GM19238 (cell line): ENCODE data around the gene ENOX2.
"Not testable (repeated sequence)": the region's sequence is repeated elsewhere in the genome, so short reads cannot be mapped to it uniquely, and the experiment has no call there.

ENCODE experiments used
- DNase-seq: peaks from one replicate; pipeline ENCODE4 v3.0.0; 2011; ENCODE audit warnings: low spot score; ENCODE audit not compliant: insufficient read length

The ENOX2 gene

DNA sequence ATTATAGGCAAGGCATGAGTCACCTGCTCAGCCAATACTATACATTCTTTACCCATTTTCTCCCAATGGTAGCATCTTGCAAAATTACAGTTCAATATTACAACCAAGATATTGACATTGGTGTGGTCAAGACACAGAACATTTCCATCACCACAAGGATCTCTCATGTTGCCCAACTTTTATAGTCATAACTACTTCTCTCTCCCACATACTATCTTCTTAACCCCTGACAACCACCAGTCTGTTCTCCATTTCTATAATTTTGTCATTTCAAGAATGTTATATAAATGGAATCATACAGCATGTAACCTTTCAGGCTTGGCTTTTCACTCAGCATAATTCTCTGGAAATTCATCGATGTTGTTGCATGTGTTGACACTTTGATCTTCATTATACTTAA is 144.9 kb downstream of the ENOX2 start:
- no peak for DNase-seq

DNA sequence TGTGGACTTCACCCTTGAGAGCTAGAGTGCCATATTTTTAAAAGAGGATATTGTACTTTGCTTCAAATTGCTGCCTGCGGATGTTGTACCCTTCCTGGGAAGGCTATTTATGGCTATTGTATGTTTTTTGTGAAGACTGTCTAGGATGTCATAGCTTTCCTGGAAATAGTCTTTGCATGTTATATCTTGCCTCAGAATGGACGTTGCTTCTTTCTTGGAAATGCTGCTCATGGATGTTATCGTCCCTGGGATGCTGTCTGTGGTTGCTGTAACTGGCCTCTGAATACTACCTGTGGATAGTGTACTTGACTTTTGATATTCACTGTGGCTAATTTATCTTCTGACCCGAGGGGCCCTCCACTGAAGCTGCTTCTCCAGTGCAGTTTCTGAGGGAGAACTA is 146.8 kb downstream of the ENOX2 start:
- DNase-seq, result no peak

DNA sequence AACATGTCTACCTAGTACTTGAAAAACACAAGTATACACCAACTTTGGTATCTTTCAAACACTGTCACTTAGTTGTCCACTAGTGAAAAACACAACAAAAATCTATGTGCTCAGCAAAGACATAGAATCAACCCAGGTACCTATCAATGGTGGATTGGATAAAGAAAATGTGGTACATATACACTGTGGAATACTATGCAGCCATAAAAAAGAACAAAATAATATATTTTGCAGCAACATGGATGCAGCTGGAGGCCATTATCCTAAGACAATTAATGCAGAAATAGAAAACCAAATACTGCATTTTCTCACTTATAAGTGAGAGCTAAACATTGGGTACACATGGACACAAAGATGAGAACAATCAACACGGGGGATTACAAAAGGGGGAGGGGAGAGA is 148.7 kb downstream of the ENOX2 start:
- DNase-seq, result no peak

DNA sequence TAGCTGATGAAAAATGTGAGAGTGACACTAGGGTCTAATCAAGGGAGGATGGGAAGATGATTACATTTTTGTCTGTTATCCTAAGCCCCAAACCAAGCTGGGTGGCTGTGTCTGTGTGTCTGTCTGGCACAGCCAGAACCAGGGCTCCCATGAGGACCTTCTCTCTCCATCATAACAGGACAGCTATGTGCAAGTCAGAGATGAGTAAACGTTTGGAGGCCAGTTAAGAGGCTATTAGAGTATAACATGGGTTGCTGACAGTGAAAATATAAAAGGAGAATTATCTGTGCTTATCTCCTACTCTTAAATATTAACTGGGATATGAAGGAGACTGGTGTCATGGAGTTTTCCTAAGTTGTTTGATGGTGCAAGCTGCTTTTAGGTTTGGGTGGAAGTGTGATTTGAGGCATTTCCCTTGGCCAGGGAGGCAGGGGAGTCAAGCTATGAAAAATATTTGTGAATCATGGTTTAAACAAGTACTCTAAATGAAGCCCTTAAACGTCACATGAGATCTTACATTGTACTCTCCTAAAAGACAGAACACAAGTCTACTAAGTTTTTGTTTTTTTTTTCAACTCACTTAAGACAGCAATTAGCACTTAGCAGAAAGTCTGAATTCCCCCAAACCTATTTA is 156.2 kb downstream of the ENOX2 start:
- no peak for DNase-seq

DNA sequence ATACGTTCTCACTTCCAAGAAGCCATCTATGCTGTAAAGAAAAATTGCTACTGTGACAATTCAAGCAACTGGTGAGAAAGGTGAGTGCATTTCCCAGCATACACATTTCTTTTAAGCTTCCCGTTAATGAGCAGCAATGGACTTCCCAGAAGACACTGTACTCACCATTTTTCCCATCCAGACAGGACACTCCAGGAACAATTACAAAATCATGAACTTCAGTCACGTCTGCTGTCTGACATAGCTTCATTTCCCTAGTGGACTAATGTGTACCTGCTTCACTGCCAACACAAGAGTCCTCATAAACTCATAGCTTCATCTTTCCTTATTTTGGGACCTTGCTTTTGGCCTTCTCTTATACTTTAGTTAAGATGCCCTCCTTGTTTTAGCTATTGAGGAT is 156.9 kb downstream of the ENOX2 start:
- DNase-seq, result no peak

DNA sequence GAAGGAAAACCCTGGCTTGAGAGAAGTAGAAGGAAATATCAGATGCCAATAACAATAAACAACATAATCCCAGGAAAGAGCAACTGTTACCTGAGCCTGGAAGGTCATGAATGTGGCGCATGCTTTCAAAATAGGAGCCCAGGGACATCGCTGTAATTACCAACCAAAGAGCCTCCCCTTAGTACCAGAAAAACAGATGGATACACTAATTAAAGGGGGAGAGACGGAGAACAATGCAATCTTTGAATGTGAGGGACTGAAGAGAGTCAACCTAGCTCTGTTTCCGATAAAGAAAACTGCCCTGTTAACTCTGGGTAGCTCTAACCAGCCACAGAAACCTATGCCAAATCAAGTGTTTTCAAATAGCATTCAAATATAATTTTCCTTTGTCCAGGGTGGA is 161.4 kb downstream of the ENOX2 start:
- no peak for DNase-seq

DNA sequence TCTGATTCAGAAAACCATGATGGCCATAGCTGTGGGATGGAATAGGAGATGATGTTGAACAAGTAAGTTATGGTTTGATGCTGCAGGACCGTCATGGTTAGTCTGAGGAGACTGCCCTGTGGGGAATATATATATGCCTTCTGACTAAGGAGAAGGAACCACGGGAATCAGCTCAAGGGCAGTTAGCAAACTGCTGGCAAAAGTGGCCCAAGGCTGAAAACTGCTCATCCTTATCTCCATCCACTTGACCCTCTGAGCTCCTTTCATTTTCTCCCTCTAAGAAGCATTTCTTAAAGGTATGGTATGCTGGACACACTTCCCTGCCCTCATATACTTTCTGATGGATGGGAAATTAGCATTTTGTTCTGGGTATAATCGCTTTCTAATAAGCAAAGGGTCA is 161.9 kb downstream of the ENOX2 start:
- DNase-seq, result no peak

DNA sequence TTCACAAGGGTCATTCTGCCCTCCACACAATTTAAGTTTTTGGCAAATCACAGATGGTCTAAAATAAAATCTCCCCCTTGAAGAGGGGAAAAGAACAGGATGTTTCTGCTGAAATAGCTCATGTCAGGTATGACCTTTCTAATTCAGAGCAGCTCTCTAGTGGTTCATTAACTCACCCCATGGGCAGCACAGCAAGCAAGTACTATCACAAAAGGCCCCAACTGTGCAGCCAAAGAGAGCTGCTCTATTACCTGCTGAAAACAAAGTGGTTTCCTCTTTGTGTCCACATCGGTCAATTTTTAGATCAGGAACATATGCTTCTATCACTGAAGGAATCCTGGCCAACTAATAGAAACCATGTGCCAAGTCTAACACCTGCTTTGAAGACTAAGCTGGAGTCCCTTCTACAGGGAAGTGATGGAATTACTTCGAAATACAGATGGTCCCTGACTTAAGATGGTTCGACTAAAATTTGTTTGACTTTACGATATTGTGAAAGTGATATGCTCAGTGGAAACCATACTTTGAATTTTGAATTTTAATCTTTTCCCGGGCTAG is 164.3 kb downstream of the ENOX2 start:
- no peak for DNase-seq

DNA sequence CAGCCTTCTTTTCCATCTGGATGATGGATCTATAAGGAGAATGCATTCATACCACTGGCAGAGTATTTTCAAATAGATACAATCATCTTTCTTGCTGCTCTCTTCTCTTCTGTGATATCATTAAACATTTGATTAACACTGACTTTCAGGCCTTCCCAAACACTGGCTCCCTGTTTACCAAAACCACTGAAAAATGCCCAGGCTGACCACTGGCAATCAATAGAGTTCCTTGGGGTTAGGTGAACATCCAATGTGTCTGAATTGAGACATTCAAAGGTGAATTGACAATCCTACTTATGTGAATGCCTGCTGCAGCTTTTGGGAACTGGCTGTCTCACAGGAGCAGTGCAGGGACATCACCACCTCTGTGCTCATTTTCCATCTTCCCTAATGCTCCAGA is 168.3 kb downstream of the ENOX2 start:
- no peak for DNase-seq

DNA sequence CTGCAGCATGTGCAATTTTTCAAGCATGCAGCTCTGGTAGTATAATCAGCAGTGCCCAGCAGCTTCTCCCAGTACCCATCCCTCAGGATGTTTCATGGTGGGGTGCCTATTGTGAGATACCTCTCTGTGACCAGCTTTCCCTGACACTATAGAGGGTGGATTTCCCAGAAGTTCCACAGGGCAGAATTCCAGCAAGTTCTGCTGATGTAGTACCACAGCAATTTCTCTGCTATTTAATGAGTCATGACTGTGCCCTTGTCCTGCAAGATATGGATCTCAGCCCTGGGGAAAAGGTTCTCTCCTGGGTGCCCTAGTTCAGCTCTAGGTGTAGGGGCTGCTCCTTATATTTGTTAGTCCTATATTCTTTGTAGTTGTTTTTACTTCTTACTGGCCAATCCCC is 174.8 kb downstream of the ENOX2 start:
- no peak for DNase-seq

DNA sequence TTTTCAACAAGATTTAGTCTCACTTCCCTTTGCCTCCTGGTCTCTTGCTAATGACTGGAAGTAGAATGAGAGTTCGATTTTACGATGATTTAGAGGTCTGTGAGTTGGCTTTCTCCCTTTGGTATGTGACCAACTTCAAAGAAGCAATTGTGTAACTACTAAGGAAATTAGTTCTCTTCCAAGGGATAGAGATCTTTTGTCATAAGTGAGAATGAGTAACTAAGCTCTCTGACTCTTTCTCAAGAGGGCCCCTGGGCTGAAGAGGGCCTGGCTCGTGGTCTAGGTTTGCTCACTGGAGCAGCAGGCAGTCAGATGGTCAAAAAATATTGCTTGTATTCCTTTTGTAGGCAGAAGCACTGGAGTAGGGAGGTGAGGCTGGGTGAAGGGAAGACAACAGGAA is 176.3 kb downstream of the ENOX2 start:
- no peak for DNase-seq

DNA sequence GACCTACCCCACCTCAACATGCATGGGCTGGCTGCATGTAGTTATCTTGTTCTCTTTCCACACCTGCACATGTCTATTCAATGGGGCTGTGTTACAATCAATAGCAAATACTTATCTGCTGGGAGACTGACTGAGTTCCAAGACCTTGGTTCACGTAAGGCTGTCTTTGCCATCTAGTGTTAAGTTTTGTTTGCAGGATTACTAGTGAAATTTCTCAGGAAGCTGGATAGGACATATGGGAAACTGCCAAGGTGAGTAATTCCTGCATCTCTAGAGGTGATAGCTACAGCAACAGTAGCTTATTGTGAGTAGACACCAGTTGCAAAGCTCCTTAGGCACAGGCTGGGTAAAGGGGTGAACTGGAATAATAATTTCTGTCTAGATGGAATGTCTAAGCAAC is 177.5 kb downstream of the ENOX2 start:
- no peak for DNase-seq

DNA sequence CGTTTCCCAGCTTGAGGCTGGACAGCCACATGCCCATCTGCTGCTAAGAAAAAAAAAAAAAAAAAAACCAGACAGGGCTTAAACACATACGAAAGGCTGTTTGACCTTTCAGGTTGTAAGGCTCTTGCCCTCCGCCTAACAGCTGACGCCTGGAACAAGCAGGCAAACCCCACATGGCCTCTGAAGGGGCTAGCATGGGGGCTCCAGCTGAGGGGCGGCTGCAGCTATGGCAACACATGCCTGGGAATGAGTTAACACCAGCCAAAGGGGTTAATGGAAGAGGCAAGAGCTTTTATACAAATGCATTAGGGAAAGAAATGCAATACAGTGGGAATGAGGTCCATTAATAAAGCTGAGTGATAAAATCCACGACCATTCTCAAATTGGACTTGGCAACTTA is 183.6 kb downstream of the ENOX2 start:
- DNase-seq, result no peak

DNA sequence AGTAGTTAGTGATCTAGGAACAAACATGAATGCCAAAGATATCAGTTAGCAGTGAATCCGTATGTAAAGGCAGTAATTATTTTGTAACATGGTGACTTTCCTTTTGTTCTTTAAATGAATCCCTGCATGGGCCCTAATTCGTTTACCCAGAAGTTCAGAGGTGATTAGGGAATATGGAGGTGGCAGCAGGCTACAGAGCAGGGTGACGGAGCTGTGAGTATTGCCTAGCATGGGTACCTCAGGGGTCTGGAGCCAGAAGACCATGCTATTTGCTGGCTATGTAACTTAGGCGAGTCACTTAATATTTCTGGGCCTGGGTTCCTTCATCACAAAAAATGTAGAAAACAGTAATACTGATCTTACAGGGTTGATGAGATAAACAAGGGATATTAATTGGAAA is 184.9 kb downstream of the ENOX2 start:
- no peak for DNase-seq

DNA sequence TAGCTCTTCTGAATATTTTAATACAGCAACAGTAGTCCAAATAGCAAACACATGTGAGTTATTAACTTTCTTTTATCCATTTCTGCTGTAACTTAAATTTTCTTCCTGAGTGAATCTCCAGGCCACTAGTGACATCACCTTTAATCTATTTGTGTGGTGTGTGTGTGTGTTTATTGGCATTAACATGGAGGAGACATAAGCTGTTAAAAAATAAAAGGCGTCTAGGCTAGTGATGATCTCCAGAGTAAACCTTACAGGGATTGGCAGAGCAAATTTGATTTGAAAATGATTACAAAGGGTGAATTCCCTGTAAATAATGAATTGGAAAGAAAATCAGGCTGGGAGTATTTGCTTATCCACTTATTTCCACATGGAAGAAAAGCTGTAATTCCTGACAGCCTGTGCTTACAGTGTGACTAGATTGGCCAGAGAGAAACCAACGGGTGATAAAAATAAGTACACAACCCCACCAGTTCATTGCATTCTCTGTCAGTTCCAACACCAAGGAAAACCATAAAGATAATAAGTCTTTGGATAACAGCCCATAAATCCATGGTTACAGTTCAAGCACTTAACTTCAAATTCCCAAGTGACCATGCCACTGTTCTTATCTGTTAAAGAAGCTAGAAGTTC is 186.1 kb downstream of the ENOX2 start:
- DNase-seq, result no peak

DNA sequence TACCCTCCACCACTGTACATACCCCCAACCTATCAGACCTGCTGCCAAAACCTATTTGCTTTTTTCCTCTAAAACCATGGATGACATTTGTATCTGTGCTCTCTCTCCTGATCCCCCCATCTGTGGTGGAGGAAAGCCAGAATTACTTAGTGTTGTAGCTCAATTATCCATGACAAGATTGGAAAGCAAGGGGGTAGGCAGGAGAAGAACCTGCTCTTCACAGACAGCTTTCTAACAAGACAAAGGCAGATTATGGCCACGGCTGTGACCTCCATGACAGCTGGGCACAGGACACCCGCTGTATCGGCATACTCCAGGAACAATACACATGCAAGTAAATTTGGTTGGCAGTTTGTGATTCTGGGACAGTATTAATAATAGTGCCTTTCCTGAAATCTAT is 186.7 kb downstream of the ENOX2 start:
- DNase-seq, result no peak

DNA sequence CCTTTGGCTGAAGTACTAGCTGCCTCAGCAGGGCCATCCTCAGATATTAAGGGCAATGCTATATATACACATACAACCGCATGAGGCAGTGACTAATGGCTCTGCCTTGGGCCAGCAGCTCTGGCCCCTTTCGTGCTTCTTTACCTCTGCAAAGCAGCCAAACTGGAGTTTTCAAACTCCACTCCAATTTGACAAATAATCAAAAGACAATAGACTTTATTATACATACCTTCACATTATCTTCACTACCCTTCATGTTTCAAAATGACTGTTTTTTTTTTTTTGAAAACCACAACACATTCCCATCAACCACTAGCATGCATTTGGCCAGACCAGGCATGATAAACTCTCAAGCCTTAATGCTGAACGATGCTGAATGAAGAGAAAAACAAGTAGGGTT is 187.7 kb downstream of the ENOX2 start:
- DNase-seq, result no peak

DNA sequence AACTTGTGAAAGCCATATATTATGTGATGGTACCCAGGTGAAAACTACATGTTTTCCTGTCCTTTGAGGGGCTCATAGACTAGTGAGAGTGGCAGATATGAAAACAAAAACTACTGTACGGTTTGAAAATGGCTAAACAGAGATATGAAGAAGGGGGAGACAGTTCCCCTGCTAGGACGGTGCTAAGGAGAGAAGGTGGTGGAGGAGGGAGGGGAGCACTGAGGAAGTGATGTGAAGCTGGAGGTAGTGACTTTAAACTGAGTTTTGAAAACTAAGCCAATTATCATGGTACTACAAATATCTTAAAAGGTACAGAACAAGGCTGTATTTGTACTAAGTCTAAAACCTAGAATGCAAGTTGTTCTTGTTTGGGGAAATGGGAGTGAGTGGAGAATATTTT is 188.3 kb downstream of the ENOX2 start:
- DNase-seq, result no peak

DNA sequence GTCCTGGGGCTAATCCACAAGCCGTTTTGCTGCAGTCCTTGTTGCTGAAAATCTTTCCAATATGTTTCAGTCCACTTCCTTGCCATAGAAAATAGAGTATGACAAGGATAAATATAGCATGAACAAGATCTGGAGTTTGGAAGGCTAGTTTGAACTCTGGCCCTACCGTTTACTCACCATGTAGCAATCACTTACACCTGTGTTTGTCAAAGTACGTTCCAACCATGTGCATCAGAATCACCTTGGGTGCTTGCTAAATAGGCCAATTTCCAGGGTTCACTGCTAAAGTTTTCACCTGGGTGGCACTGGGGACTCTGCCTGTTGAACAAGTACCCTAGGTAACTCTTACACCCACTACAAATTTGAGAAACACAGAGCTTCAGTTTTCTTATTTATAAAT is 188.9 kb downstream of the ENOX2 start:
- no peak for DNase-seq

DNA sequence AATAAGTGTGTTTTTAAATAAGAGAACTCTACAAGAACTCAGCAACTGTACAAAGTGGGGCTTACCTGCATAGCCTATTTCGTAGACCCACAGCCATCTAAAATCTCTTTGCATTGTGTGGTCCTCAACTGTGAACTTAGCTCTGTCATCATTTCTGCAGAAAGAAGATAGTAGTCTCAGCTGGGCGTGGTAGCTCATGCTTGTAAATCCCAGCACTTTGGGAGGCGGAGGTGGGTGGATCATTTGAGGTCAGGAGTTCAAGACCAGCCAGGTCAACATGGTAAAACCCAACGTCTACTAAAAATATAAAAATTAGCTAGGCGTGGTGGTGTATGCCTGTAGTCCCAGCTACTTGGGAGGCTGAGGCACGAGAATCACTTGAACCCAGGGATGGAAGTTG is 193.8 kb downstream of the ENOX2 start:
- DNase-seq, result not testable (repeated sequence)

DNA sequence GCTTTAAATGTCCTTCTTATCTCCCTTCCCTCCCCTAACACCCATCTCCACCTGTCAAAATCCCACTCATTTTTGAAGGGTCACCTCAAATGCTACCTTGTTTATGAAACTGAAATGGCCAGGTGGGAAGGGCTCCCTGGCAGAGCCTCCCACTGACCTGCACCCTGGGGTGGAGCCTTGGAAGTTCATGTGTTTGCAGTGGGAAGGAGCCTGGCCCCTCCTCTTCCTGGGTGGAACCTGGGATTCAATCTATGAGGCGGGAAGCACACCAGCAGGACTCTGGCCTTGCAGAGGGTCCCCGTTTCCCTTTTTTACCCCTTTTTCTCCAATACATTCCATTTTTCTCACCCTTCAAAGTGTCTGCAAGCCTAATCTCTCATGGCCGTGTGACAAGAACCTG is 197.4 kb downstream of the ENOX2 start:
- no peak for DNase-seq

DNA sequence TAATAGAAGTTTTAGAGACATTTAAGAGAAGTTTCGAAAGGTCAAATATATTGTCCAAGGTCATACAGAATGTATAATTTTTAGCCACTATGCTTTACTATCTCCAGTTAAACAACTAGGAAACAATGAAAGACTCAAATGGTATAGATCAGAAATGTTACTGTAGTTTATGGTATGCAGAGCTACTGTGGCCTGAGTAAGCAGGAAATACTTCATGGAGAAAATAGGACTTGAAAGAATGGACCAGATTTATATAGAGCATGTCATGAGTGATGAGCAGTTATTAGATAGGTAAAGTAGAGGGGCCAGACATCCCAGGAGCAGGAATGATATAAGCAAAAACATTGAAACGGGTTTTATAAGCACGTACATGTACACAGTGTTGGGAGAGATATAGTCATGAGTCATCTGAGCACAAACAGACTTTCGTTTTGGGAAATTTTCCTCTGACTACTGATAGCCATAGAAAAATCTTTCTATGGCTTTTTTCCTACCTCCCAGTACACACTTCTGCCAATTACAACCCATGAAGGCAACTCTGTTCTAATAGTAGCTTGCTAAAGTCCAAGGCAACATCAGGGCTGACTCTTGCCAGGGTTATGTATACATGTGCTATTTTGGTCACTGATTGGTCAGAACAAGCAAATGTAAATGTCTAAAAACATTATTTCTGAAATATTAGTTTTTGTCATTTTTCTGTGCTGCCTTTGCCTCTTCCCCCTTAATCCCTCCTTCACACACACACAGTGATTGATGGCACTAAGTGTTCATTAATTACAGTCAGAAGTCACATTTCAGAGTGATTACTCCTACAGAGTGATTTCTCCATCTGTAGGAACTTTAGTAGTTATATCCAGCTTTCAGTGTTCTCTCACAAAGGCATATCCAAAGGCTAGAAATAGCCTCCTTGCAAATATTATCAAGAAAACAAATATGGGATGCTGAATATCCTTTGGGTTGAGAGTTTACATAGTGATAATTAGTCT is 198.7 kb downstream of the ENOX2 start:
- DNase-seq, result no peak
